Karpas-422 (cell line): ENCODE results near the gene RAB4A. TPM values are rescaled to one million over a fixed set of nuclear protein-coding genes. Genes with fewer than 3 reads are reported as not detected.

Experiments used
- DNase-seq: peaks from one replicate; pipeline ENCODE4 v3.0.0-alpha.2; 2015
- H2AFZ ChIP-seq: fragments of 200-600 bp; sonication (generic); 2 replicates; pipeline ENCODE4 v1.6.1; 2014; ENCODE audit warnings: antibody characterized with exemption, low read length, mixed read lengths
- H3K27ac ChIP-seq: fragments of 200-600 bp; sonication (generic); 2 replicates; pipeline ENCODE4 v1.5.1; 2014; ENCODE audit warnings: mild to moderate bottlenecking, low read length, moderate library complexity
- H3K27me3 ChIP-seq: fragments of 200-600 bp; sonication (generic); 2 replicates; pipeline ENCODE4 v1.6.1; 2014; ENCODE audit warnings: low read length, mixed read lengths
- H3K36me3 ChIP-seq: fragments of 200-600 bp; sonication (generic); 2 replicates; pipeline ENCODE4 v1.6.1; 2014; ENCODE audit warnings: low read length, mixed read lengths; ENCODE audit not compliant: insufficient read depth
- H3K4me1 ChIP-seq: fragments of 200-600 bp; sonication (generic); 2 replicates; pipeline ENCODE4 v1.6.1; 2014; ENCODE audit warnings: mild to moderate bottlenecking, low read length, mixed read lengths
- H3K4me2 ChIP-seq: fragments of 200-600 bp; sonication (generic); 2 replicates; pipeline ENCODE4 v1.6.1; 2014; ENCODE audit warnings: low read length, low read depth, mild to moderate bottlenecking; ENCODE audit not compliant: poor library complexity, severe bottlenecking
- H3K4me3 ChIP-seq: fragments of 200-600 bp; sonication (generic); 2 replicates; pipeline ENCODE4 v1.5.1; 2014; ENCODE audit warnings: mild to moderate bottlenecking, antibody characterized with exemption, low read length, mixed read lengths
- H3K79me2 ChIP-seq: fragments of 200-600 bp; sonication (generic); 2 replicates; pipeline ENCODE4 v1.6.1; 2014; ENCODE audit warnings: mild to moderate bottlenecking, low read length, mixed read lengths
- H3K9ac ChIP-seq: fragments of 200-600 bp; sonication (generic); 2 replicates; pipeline ENCODE4 v1.6.0; 2014; ENCODE audit warnings: low read length
- H3K9me2 ChIP-seq: fragments of 200-600 bp; sonication (generic), shearing (Covaris generic); replicated peaks from 2 replicates; pipeline ENCODE4 v1.6.0; 2014; ENCODE audit warnings: mild to moderate bottlenecking, low read length, moderate library complexity; ENCODE audit not compliant: insufficient read depth
- H3K9me3 ChIP-seq: fragments of 300-700, 200-600 bp; sonication (generic); 2 replicates; pipeline ENCODE4 v1.6.1; 2014; ENCODE audit warnings: low read length, mixed read lengths
- H4K20me1 ChIP-seq: fragments of 200-600 bp; sonication (generic); 2 replicates; pipeline ENCODE4 v1.6.1; 2014; ENCODE audit warnings: mild to moderate bottlenecking, antibody characterized with exemption, low read length, low read depth; ENCODE audit not compliant: insufficient read depth
- total RNA-seq: library from RNA; depleted of rRNA; stranded (reverse); fragments of >200 nt; shearing (Covaris generic); gene quantifications from 2 replicates; pipeline ENCODE4 v1.2.3, GENCODE V29; 2014; ENCODE audit warnings: low replicate concordance; rRNA removed

RAB4A gene
- total RNA-seq, 1 experiment from 2014 or later, result not detected

- Histone ChIP-seq H3K36me3 (no peaks in the 10 kb centered on the region), H3K4me3 (no peak overlapping the region), H3K79me2 (no peaks in the 10 kb centered on the region), H3K4me1 (peaks cover 24% of the 10 kb centered on the region), H3K27me3 (peaks cover 6% of the 10 kb centered on the region; the same call in 1 of the 2 replicates), H3K4me2 (no peak overlapping the region), H3K9ac (no peak overlapping the region), H2AFZ (no peak overlapping the region), H3K9me3 (no peaks in the 10 kb centered on the region), H3K9me2 (no peaks in the 10 kb centered on the region), H4K20me1 (0 out of 2 replicates have a peak, but pooled peaks cover 5% of the 10 kb centered on the region), H3K27ac (no peak overlapping the region)
- DNase-seq, result no peak
Observed at GRCh38 chr1:229344139-229344538, 73.2 kb downstream of the RAB4A start.

- no peak overlapping the region for H3K4me3 ChIP-seq
- peaks cover 24% of the 10 kb centered on the region for H3K4me1 ChIP-seq
- H3K79me2 ChIP-seq, result no peaks in the 10 kb centered on the region
- DNase-seq, result no peak
- no peak overlapping the region for H3K27ac ChIP-seq
- H4K20me1 ChIP-seq, result 0 out of 2 replicates have a peak, but pooled peaks cover 8% of the 10 kb centered on the region
- no peak overlapping the region for H3K4me2 ChIP-seq
- H3K36me3 ChIP-seq, result no peaks in the 10 kb centered on the region
- H3K9me3 ChIP-seq, result no peaks in the 10 kb centered on the region
- no peak overlapping the region for H2AFZ ChIP-seq
- H3K27me3 ChIP-seq, result peaks cover 6% of the 10 kb centered on the region; the same call in 1 of the 2 replicates
- no peak overlapping the region for H3K9ac ChIP-seq
- H3K9me2 ChIP-seq, result no peaks in the 10 kb centered on the region
Observed at GRCh38 chr1:229344937-229345684, 74.2 kb downstream of the RAB4A start.

- no peaks in the 10 kb centered on the region for H3K9me2 ChIP-seq
- no peak overlapping the region for H2AFZ ChIP-seq
- H3K36me3 ChIP-seq, result no peaks in the 10 kb centered on the region
- no peak overlapping the region for H3K4me3 ChIP-seq
- H3K27ac ChIP-seq, result no peak overlapping the region
- H3K4me1 ChIP-seq, result peaks cover 10% of the 10 kb centered on the region
- peaks cover 6% of the 10 kb centered on the region; the same call in 1 of the 2 replicates for H3K27me3 ChIP-seq
- H3K9me3 ChIP-seq, result no peaks in the 10 kb centered on the region
- DNase-seq, result no peak
- H4K20me1 ChIP-seq, result 0 out of 2 replicates have a peak, but pooled peaks cover 9% of the 10 kb centered on the region
- H3K4me2 ChIP-seq, result no peak overlapping the region
- no peaks in the 10 kb centered on the region for H3K79me2 ChIP-seq
- H3K9ac ChIP-seq, result no peak overlapping the region
Observed at GRCh38 chr1:229347528-229347927, 76.6 kb downstream of the RAB4A start.

- H3K9ac ChIP-seq, result no peak overlapping the region
- H3K4me2 ChIP-seq, result no peak overlapping the region
- no peaks in the 10 kb centered on the region for H3K9me2 ChIP-seq
- H3K4me3 ChIP-seq, result no peak overlapping the region
- no peaks in the 10 kb centered on the region for H3K36me3 ChIP-seq
- H3K4me1 ChIP-seq, result no peaks in the 10 kb centered on the region
- no peak for DNase-seq
- H3K27ac ChIP-seq, result no peak overlapping the region
- peaks cover 2% of the 10 kb centered on the region; the same call in 1 of the 2 replicates for H3K27me3 ChIP-seq
- no peak overlapping the region for H2AFZ ChIP-seq
- 0 out of 2 replicates have a peak, but pooled peaks cover 9% of the 10 kb centered on the region for H4K20me1 ChIP-seq
- H3K9me3 ChIP-seq, result no peaks in the 10 kb centered on the region
- H3K79me2 ChIP-seq, result no peaks in the 10 kb centered on the region
Observed at GRCh38 chr1:229349463-229350385, 78.8 kb downstream of the RAB4A start.

- Histone ChIP-seq H3K4me2 (no peak overlapping the region), H3K27me3 (no peaks in the 10 kb centered on the region), H3K36me3 (no peaks in the 10 kb centered on the region), H3K79me2 (no peaks in the 10 kb centered on the region), H3K4me3 (no peak overlapping the region), H3K4me1 (no peaks in the 10 kb centered on the region), H4K20me1 (0 out of 2 replicates have a peak, but pooled peaks cover 9% of the 10 kb centered on the region), H3K9me3 (no peaks in the 10 kb centered on the region), H3K9ac (no peak overlapping the region), H3K9me2 (no peaks in the 10 kb centered on the region), H3K27ac (no peak overlapping the region), H2AFZ (no peak overlapping the region)
- DNase-seq, result no peak
Observed at GRCh38 chr1:229352975-229353374, 82.1 kb downstream of the RAB4A start.

GRCh38 chr1:229354226-229354625 lies 83.3 kb downstream of the RAB4A start:
- Histone ChIP-seq H3K4me1 (no peaks in the 10 kb centered on the region), H3K9ac (no peak overlapping the region), H3K27me3 (no peaks in the 10 kb centered on the region), H3K27ac (no peak overlapping the region), H3K4me2 (no peak overlapping the region), H3K9me2 (no peaks in the 10 kb centered on the region), H3K79me2 (no peaks in the 10 kb centered on the region), H3K4me3 (no peak overlapping the region), H2AFZ (no peak overlapping the region), H3K36me3 (no peaks in the 10 kb centered on the region), H3K9me3 (no peaks in the 10 kb centered on the region), H4K20me1 (0 out of 2 replicates have a peak, but pooled peaks cover 4% of the 10 kb centered on the region)
- no peak for DNase-seq

Other genes with a start within 250 kb of the RAB4A start
- 0.40 and 1.8 TPM in 2 replicates for gene CCSAP, start 71.9 kb downstream of the RAB4A start, total RNA-seq
- gene ACTA1, start 163.0 kb downstream of the RAB4A start, total RNA-seq, result not detected in 2 replicates
- gene NUP133, start 237.2 kb downstream of the RAB4A start, total RNA-seq, result 27.1 and 56.9 TPM in 2 replicates